Measurements from ENCODE around the gene ARAF.
"Not testable (repeated sequence)": the region's sequence is repeated elsewhere in the genome, so short reads cannot be mapped to it uniquely, and the experiment has no call there.

The ARAF gene

DNA sequence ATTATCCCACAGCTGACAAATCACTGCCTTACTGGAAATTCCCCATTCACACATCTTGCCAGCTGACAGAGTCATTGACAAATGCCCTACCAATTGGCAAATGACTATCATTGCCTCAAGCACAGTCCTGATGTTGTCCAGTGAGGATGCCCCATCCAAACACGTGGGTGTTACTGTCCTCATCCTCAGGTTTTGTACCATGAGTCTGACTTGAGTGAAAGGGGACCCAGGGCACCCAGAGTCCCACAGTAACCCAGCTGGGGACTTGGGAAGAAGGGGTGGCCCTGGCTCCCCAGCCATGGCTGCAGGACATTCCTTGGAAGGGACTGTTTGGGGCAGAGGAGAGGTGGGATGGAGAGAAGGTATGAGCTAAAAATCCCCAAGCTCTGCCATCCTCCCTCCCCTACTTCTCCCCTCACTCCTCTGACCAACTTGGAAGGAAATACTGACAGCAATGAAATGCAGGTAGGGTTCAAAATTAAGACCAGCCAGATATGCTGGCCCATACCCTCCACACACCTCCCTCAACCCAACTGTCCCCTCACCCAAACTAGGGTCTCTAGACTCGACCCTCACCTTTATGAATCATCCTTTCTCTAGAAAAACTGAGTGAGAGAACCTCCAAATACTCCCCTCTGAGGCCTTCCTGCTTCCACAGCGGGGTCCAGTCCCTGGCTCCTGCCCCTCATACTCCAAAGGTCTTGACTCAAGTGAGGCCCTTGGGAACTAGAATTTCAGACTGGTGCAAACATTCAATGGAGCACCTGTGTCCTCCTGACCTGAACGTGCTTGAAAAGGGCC lies 26.3 kb downstream of the ARAF start:
- no peak for DNase-seq

DNA sequence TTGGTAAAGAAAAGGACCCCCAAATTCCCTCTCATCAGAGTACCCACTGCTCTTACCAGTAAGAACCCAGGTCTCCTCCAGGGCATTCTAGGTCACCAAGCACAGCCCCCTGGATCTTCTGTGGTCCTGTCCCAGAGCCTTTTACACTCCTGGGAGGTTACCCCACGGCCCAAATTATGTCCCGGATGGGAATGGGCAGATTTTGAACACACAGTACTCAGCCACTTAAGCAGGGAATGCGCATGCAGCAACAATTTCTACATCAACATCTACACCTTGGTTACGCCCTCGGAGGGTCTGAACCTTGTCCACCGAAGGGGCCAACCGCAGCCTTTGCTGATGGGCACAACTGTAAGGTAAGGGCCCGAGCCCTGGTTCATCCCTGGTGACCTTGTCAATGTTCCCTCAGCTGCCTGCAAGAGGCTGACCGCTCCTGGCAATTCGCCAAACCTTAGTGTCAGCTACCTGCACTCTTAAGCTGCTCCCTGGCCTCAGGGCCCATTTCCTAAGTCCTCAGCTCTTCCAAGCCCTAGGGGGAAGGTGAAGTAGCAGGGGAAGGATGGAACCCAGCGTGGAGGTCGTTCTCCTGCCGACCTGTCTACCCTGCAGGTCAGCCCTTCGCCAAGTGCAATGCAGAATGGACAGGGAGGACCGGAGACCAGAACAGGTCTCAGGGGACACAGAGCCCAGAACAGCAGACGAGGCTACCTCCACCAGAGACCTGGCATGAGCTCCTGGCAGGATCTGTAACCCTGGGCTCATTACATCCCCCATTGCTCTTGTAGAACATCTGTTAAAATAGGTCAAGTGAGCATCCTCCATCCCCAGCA lies 27.1 kb downstream of the ARAF start:
- no peak for DNase-seq

DNA sequence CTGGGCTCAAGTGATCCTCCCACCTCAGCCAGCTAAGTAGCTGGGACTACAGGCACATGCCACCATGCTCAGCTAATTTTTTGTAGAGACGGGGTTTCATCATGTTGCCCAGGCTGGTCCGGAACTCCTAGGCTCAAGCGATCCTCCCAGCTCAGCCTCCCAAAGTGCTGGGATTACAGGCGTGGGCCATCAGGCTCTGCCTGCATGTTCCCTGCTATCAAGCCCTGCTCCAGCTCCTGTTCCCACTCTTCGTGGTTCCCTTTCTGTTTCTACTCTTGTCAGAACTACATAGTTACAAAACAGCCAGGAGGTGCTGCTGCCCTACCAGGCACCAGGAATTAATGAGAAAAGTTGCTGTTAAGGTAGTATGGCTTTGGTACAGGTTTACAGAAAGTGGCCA lies 30.0 kb downstream of the ARAF start:
- no peak for DNase-seq

DNA sequence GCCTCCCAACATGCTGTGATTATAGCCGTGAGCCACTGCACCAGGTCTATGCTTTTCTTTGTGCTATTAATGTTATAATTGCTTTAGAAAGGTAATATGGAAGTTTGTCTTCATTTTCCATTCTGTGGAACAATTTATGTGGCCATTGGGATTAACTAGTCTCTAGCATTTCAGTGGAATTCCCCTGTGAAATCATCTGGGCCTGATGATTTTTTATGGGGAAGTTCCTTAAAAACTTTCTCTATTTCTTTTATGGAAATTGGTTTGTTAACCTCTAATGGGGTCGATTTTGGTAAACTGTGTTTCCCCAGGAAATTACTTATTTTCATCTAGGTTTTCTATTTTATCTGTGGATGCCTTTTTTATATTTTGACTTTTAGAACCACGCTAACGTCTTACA lies 32.5 kb downstream of the ARAF start:
- no peak for DNase-seq

DNA sequence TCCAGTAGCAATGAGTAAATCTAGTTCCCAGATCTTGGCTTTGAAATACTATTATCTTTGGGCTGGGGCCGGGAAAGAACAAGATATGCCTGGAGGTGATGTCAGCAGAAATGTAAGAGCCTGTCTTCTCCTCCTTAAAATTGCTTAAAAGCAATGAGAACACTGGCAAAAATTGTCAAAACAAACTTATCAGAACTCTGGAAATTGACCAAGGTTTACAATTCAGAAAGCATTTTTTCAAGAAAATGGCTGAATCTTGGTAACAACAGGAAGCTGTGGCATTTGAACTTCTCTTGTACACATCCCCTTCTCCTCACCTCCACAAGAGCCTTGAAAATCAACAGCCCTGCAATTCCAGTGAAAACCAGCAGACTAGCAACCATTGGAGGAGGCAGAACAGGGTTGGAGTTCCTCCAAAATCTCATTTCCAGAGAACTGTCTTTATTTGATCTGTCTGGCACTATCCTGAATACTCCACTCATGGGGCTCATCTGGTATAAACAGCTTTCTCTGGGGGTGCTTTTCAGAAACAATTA lies 34.8 kb downstream of the ARAF start:
- no peak for DNase-seq

DNA sequence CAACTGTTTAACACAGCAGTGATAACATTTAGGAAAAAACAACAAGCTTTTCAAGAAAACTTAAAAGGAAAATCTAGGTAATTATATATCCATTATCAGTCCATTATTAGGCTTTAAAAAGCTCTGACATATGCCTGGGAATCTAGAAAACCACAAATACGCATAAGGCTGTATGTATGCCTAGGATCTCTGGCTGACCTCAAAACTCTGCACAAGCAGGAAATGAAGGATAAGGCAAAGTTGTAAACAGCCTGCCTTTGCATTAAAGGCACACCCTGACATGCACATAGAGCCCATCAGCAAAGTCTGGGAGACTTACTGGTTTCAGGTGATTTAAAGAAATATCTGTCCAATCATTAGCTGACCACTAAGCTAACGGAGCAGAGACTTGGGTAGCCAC lies 35.3 kb downstream of the ARAF start:
- no peak for DNase-seq

DNA sequence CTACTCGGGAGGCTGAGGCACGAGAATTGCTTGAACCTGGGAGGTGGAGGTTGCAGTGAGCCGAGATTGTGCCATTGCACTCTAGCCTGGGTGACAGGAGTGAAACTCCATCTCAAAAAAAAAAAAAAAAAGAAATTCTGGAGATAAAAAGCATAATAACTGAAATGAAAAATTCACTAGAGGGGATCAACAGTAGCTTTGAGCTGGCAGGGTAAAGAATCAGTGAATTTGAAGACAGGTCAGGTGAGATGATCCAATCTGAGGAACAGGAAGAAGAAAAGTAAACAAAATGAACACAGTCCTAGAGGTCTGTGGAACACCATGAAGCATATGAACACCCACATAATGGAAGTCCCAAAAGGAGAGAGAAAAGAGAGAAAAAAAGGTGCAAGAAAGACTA lies 36.2 kb downstream of the ARAF start:
- no peak for DNase-seq

DNA sequence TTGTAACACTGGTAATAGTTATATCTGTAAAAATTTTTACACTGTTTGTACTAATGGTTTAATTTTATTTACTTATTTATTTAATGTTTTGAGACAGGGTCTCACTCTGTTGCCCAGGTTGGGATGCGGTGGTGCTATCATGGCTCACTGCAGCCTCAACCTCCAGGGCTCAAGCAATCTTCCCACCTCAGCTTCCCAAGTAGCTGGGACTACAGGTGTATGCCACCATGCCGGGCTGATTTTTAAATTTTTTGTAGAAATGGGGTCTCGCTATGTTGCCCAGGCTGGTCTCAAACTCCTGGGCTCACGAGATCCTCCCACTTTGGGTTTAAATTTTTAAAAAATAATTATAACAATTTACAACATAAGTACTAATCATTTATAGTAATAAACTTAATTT lies 42.1 kb downstream of the ARAF start:
- DNase-seq = not testable (repeated sequence)

DNA sequence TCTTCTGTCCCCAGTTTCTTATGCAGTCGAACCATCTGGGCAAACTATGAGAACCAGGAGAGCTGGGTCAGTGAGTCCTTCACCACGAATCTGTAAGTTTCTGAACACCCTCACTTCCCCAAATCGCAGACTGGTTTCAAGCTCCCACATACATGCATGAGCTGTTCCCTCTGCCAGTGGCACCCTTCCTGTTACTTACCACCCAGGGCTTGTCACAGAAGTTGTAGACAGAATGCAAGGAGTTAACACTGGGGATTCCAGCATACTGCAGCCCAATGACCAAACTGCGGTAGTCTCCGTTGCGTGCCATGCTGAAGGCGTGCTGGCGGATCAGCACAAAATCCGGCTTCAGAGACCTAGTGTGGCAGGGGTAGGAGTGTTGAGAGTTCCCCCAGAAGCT lies 44.0 kb downstream of the ARAF start:
- no peak for DNase-seq

DNA sequence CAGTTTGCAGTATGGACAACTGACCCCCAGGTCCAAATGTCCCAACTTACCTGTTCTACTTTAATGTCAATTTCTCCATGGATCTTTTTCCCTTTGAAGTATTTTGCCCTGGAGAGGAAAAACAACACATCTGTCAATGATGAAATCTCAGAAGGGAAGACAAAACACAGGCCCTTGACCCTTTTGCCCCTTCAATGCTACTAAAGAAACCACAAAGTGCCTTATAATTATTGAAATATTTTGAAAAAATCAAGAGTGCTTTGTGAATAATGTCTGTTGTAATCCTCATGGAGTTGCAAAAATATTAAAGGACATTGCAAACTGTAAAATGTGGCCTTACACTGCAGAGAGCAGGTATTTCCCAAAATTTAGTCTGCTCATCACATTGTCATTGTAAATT lies 46.1 kb downstream of the ARAF start:
- no peak for DNase-seq

DNA sequence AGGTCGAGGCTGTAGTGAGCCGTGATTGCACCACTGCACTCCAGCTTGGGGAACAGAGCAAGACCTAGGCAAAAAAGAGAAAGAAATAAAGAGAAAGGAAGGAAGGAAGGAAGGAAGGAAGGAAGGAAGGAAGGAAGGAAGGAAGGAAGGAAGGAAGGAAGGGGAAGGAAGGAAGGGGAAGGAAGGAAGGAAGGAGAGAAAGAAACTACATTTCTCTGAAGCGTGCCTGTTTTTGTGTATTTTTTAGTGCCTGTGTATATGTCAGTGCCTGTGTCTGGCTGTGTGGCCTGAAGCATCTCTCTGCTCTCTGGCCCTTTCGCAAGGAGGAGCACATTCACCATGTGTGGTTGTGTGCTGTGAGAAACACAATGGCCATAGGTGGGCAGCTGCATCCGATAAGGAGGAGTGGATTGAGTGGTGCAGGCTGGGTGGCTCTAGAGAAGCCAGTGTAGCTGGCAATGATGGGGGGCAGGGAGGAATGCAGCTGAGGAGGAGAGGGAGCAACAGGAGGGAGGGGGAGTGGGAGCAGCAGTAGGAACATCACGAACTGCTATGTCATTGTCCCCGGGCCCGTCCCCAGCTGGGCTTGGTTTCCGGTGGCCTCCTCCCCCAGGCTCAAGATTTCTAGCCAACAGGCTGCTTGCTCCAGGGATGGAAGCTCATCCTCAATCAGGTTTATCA lies 47.3 kb downstream of the ARAF start:
- no peak for DNase-seq

DNA sequence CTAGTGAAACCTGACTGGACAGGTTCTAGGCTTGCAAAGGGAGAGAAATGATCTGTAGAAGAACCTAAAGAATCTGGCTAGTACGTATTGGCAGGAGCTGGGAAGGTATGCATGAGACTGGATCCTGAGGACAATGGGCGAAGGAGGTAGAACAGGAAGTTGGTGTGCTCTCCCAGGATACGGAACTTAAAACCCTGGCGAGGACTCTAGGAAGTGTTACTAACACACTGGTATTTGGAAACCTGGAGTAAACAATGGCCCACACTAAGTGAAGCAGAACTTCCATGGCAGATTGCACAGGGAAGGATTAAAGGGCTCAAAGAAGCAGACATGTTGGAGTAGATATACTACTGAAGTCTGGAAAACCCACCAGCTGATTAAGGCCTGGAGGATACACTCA lies 49.5 kb downstream of the ARAF start:
- DNase-seq = no peak

DNA sequence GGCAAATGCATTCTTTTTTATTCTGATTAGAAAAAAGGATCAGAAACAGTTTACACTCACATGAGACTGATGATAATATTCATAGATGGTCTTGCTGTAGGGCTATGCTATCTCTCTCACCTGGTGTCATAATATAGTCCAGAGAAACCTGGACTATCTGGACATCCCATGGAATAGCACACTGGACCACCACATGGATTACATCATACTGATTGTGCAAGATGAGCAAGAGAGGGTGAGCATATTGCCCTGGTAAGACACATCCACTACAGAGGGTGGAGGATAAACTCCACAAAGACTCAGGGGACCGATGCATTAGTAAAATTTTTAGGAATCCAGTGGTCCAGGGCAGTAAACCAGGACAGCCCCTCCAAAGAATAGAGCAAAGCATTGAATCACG lies 50.5 kb downstream of the ARAF start:
- DNase-seq = no peak

DNA sequence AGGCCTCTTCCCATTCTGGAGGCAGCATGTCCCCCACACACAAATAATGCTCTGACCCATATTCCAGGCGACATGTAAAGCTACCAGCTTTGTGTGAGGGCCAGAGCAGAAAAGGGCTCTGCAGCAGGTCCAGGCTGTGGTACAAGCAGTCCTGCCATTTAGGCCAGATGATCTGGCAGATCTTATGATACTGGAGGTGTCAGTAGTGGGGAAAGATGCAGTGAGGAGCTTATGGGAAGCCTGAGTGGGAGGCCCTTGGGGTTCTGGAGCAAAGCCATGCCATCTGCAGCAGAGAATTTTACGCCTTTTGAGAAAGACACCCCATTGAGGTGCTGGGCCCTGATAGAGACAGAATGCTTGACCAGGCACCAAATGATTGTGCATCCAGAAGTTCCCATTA lies 50.9 kb downstream of the ARAF start:
- DNase-seq = no peak

DNA sequence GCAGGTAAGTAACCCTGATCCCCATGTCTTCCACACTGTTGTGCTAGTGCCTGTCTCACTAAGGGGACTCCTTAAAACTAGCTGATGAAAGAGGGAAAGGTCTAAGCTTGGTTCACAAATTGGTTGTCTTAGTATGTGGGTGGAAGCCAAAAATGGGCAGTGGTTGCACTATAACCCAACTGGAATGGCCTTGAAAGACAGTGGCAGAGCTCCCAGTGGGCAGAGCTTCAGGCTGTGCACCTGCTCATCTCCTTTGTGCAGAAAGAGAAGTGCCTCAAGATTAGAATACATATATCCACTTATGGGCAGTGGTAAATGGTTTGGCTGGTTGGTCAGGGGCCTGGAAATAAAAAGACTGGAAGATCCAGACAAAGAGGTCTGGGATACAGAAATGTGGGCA lies 51.4 kb downstream of the ARAF start:
- no peak for DNase-seq

DNA sequence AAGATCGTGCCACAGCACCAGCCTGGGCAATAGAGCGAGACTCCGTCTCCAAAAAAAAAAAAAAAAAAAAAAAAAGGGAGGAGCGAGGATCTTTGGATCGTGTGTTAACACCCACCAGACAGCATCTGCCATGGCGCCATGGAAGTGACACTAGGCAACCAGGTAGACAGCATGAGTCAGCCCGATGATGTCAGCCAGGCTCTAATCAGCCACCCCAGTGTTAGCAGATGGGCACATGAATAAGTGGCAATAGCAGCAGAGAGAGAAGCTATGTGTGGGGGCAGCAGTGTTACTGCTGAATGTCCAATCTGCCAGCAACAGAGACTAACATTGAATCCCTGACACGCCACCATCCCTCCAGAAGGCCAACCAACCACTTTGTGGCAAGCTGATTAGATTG lies 52.1 kb downstream of the ARAF start:
- DNase-seq = no peak

DNA sequence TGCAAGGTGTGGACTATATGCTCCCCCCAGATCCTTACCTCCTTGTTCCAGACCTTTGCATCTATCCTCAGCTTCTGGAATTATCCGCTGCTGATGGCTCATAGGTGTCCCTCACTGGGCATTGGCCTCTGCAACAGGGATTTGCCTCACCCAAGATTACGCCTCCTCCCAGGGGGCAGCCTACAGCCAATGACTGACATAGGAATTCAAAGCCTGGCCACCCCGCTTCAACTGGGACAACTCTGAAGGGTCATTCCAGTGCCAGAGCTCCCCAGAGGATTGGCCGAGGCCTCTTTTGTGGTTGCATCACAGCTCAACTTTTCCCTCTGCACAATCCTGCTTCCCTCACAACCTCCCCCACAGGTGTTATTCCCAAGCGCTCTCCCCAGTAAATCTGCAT lies 53.6 kb downstream of the ARAF start:
- DNase-seq = no peak

DNA sequence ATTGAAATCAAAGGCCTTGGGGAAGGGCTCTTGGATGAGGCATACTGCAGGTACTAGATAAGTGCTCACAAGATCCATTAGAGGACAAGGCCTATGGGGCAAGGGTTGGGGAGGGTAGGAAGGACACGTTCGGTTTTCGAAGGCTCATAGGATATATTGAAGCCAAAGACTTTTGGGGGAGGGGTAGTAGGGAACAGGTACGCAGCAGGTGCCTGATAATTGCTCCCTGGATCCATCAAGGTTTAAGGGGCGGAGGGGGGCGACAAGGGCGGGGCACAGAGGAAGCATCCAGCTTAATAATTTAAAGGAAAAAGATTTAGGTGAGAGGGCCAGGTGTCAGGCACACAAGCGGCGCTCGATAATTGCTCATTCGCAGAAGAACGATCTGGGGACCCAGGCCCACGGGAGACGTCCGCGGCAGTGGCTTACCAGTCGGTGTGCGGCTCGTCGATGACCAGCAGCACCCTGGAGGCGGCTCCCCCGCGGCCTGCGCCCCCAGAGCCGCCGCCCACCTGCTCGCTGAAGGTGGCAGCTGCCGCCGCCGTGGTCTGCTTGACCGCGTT lies 58.0 kb downstream of the ARAF start:
- no peak for DNase-seq

DNA sequence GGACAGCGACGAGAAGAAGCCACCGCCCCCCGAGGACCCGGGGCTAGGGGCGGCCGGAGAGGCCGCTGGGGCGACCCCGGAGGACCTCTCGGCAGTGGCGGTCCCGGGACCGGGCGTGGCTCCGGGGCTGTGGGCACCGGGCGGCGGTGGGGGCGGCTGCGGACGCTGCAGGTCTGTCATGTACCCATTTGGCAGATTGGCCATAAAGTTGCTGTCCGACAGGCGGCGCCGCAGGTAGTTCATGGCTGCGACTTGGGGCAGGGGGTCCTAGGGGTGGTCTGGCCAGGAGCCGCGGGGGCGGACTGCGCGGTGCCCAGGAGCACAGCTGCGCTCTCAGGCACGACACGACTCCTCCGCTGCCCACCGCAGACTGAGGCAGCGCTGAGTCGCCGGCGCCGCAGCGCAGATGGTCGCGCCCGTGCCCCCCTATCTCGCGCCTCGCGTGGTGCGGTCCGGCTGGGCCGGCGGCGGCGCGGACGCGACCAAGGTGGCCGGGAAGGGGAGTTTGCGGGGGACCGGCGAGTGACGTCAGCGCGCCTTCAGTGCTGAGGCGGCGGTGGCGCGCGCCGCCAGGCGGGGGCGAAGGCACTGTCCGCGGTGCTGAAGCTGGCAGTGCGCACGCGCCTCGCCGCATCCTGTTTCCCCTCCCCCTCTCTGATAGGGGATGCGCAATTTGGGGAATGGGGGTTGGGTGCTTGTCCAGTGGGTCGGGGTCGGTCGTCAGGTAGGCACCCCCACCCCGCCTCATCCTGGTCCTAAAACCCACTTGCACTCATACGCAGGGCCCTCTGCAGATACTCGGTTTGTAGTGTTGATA lies 58.7 kb downstream of the ARAF start, which contains the start of gene SYN1:
SYN1 (minus strand) TSS at position 372 of the 817 bp plus-strand sequence; CDS start at position 243, 129 bp downstream.
- peak; percentile 75 for DNase-seq

DNA sequence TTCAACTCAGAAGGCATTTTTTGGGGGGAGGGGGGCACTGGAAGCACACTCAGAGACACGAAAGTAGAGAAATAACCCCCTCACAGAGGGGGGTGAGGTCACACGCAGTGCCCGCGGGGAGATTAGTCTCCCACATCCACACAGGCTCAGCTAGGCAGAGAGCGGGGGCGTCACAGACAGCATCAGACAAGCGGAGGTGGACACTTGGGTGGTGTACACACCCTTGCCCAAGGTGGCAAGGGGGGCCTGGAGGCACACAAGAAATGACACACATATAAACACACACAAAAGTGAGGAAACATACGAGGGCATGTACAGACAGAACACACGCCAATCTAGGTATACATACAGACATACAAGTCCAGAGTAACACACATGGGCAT lies 59.3 kb downstream of the ARAF start:
- no peak for DNase-seq
